NCI-H524 (cell line): Measurements from ENCODE around the gene UNKL.
A peak's percentile ranks its signal among the peaks of the same experiment; 100 is the strongest.

Source experiments
- DNase-seq, 2 experiments: peaks; one replicate each; lab custom pipeline; 2025; lab: John Stamatoyannopoulos, UW

Gene UNKL

GRCh38 chr16:1430759-1431496 is 16.4 kb upstream of the UNKL start, which contains the start of gene PERCC1:
TSS of gene PERCC1 (plus strand) at chr16:1431078. CDS start at chr16:1432594, 1,516 bp downstream.
- no peak for DNase-seq

- no peak for DNase-seq
These were observed 15.8 kb upstream of the UNKL start for GRCh38 chr16:1430214-1430758.

GRCh38 chr16:1429631-1430030 is 15.1 kb upstream of the UNKL start:
- DNase-seq = no peak

- no peak for DNase-seq
These were observed 14.5 kb upstream of the UNKL start for GRCh38 chr16:1429012-1429411.

GRCh38 chr16:1428511-1428910 is 14.0 kb upstream of the UNKL start:
- no peak for DNase-seq

- DNase-seq = no peak
These were observed 13.3 kb upstream of the UNKL start for GRCh38 chr16:1427473-1428461.

GRCh38 chr16:1426734-1427471 is 12.4 kb upstream of the UNKL start:
- DNase-seq = peak in 1 of 2 experiments; percentile 19

- no peak for DNase-seq
These were observed 11.3 kb upstream of the UNKL start for GRCh38 chr16:1425616-1426370.

- DNase-seq = no peak
These were observed 9.5 kb upstream of the UNKL start for GRCh38 chr16:1424028-1424427.

GRCh38 chr16:1422076-1422475 is 7.6 kb upstream of the UNKL start:
- DNase-seq = no peak

GRCh38 chr16:1420111-1420539 is 5.6 kb upstream of the UNKL start:
- no peak for DNase-seq

GRCh38 chr16:1416521-1416941 is 2.0 kb upstream of the UNKL start:
- DNase-seq = no peak

GRCh38 chr16:1413684-1414531 is 596 bp downstream of the UNKL start:
- peak in 1 of 2 experiments; percentile 49 for DNase-seq

- no peak for DNase-seq
These were observed 1.7 kb downstream of the UNKL start for GRCh38 chr16:1412847-1413246.

- DNase-seq = peak; percentile 75 to 84
These were observed 6.2 kb downstream of the UNKL start for GRCh38 chr16:1408171-1408837.

GRCh38 chr16:1407753-1408152 is 6.8 kb downstream of the UNKL start:
- peak in 1 of 2 experiments; percentile 61 for DNase-seq

- no peak for DNase-seq
These were observed 10.8 kb downstream of the UNKL start for GRCh38 chr16:1403733-1404132.

GRCh38 chr16:1403036-1403435 is 11.5 kb downstream of the UNKL start:
- no peak for DNase-seq

GRCh38 chr16:1401758-1402154 is 12.7 kb downstream of the UNKL start:
- no peak for DNase-seq
